HEK293 (cell line): ENCODE data around the gene QSER1.

ENCODE experiments used
- CTCF ChIA-PET: fragments of 350-600 bp; formaldehyde crosslinking; extraction: SDS; loops from one replicate; lab custom pipeline; 2021; ENCODE audit warnings: antibody characterized with exemption; lab: Yijun Ruan, JAX
- POLR2A ChIA-PET: fragments of 300-600 bp; formaldehyde crosslinking; extraction: SDS; loops from one replicate; lab custom pipeline; 2020; ENCODE audit warnings: antibody characterized with exemption, inconsistent platforms; lab: Yijun Ruan, JAX
- H3K27ac ChIP-seq: fragments of 200-500 bp; sonication (Bioruptor generic); 2 replicates; pipeline ENCODE4 v1.5.1; 2014; ENCODE audit warnings: low read depth, low read length, control low read depth, inconsistent platforms; ENCODE audit errors: extremely low read depth
- H3K36me3 ChIP-seq, 2 experiments: fragments of 200-500 bp in 1 of 2; sonication (Bioruptor generic) in 1 of 2; 1 replicate in 1 of 2; 2 replicates in 1 of 2; pipeline ENCODE4 v1.5.1; 2014 to 2017; ENCODE audit warnings: inconsistent platforms in 2 of 2, low read length in 2 of 2; ENCODE audit not compliant: control insufficient read depth in 2 of 2, insufficient read depth in 1 of 2
- H3K4me1 ChIP-seq: fragments of 200-500 bp; sonication (Bioruptor generic); 2 replicates; pipeline ENCODE4 v1.5.1; 2014; ENCODE audit warnings: mild to moderate bottlenecking, low read length, inconsistent platforms; ENCODE audit not compliant: control insufficient read depth, insufficient read depth
- H3K4me3 ChIP-seq: 2 replicates; pipeline ENCODE4 v1.5.1; 2011; ENCODE audit warnings: low read depth, mild to moderate bottlenecking, control low read depth, low read length, moderate library complexity
- H3K9me3 ChIP-seq: fragments of 200-500 bp; sonication (Bioruptor generic); 2 replicates; pipeline ENCODE4 v1.5.1; 2014; ENCODE audit warnings: low read depth, low read length, inconsistent platforms; ENCODE audit not compliant: control insufficient read depth, insufficient read depth
- IKZF3 ChIP-seq: fragments of 450-650 bp; IDR thresholded peaks from 2 replicates; pipeline ENCODE4 v1.5.0; 2018; ENCODE audit warnings: missing biosample characterization, mild to moderate bottlenecking, missing genetic modification characterization, moderate library complexity
- MEIS1 ChIP-seq: sonication (generic); formaldehyde crosslinking; IDR thresholded peaks from 2 replicates; pipeline ENCODE4 v1.8.1; 2022; ENCODE audit warnings: missing genetic modification reagents, mild to moderate bottlenecking, borderline replicate concordance
- ZBTB21 ChIP-seq: fragments of 450-650 bp; formaldehyde crosslinking; IDR thresholded peaks from 2 replicates; pipeline ENCODE4 v1.5.1; 2017; ENCODE audit warnings: missing biosample characterization, missing genetic modification characterization
- ZBTB8A ChIP-seq: fragments of 450-650 bp; formaldehyde crosslinking; IDR thresholded peaks from 2 replicates; pipeline ENCODE4 v1.5.1; 2016; ENCODE audit warnings: missing biosample characterization, missing genetic modification characterization
- ZIC2 ChIP-seq: fragments of 450-650 bp; formaldehyde crosslinking; IDR thresholded peaks from 2 replicates; pipeline ENCODE4 v1.5.1; 2016; ENCODE audit warnings: missing biosample characterization, missing genetic modification characterization
- ZNF133 ChIP-seq: fragments of 450-650 bp; formaldehyde crosslinking; IDR thresholded peaks from 2 replicates; pipeline ENCODE4 v1.5.1; 2016; ENCODE audit warnings: missing biosample characterization, missing genetic modification characterization
- ZNF140 ChIP-seq: fragments of 450-650 bp; formaldehyde crosslinking; IDR thresholded peaks from 2 replicates; pipeline ENCODE4 v1.5.1; 2016; ENCODE audit warnings: missing biosample characterization, missing genetic modification characterization
- ZNF214 ChIP-seq: fragments of 450-650 bp; formaldehyde crosslinking; IDR thresholded peaks from 2 replicates; pipeline ENCODE4 v1.5.1; 2017; ENCODE audit warnings: missing biosample characterization, mild to moderate bottlenecking, missing genetic modification characterization, borderline replicate concordance
- ZNF292 ChIP-seq: fragments of 450-650 bp; formaldehyde crosslinking; IDR thresholded peaks from 2 replicates; pipeline ENCODE4 v1.5.1; 2016; ENCODE audit warnings: low read depth, missing biosample characterization, missing genetic modification characterization, borderline replicate concordance
- ZNF335 ChIP-seq: fragments of 450-650 bp; formaldehyde crosslinking; conservative IDR thresholded peaks from 2 replicates; pipeline ENCODE4 v1.5.1; 2016; ENCODE audit warnings: missing biosample characterization, missing genetic modification characterization
- ZNF423 ChIP-seq: fragments of 450-650 bp; formaldehyde crosslinking; IDR thresholded peaks from 2 replicates; pipeline ENCODE4 v1.5.1; 2016; ENCODE audit warnings: missing biosample characterization, missing genetic modification characterization
- ZNF514 ChIP-seq: fragments of 450-650 bp; formaldehyde crosslinking; IDR thresholded peaks from 2 replicates; pipeline ENCODE4 v1.5.1; 2016; ENCODE audit warnings: missing biosample characterization, missing genetic modification characterization
- ZNF549 ChIP-seq: fragments of 450-650 bp; IDR thresholded peaks from 2 replicates; pipeline ENCODE4 v1.5.1; 2018; ENCODE audit warnings: missing biosample characterization, missing genetic modification characterization, mild to moderate bottlenecking, inconsistent platforms, moderate library complexity
- ZNF610 ChIP-seq: fragments of 450-650 bp; formaldehyde crosslinking; IDR thresholded peaks from 2 replicates; pipeline ENCODE4 v1.5.1; 2016; ENCODE audit warnings: missing biosample characterization, missing genetic modification characterization, borderline replicate concordance
- ZNF658 ChIP-seq: fragments of 450-650 bp; formaldehyde crosslinking; IDR thresholded peaks from 2 replicates; pipeline ENCODE4; 2016; ENCODE audit warnings: missing biosample characterization, missing genetic modification characterization
- ZNF701 ChIP-seq: fragments of 450-650 bp; formaldehyde crosslinking; IDR thresholded peaks from 2 replicates; pipeline ENCODE4 v1.5.1; 2016; ENCODE audit warnings: missing biosample characterization, missing genetic modification characterization
- TF ChIP-seq, protein P1 (sequence below): fragments of 450-650 bp; formaldehyde crosslinking; IDR thresholded peaks from 2 replicates; pipeline ENCODE4 v1.5.1; 2016; ENCODE audit warnings: missing biosample characterization, missing genetic modification characterization
- TF ChIP-seq, protein P2 (sequence below): fragments of 450-650 bp; formaldehyde crosslinking; optimal IDR thresholded peaks from 2 replicates; pipeline ENCODE3; 2016; ENCODE audit warnings: missing biosample characterization, mild to moderate bottlenecking, missing genetic modification characterization
- TF ChIP-seq, protein P3 (sequence below): fragments of 450-650 bp; formaldehyde crosslinking; IDR thresholded peaks from 2 replicates; pipeline ENCODE4 v1.5.1; 2017; ENCODE audit warnings: missing biosample characterization, mild to moderate bottlenecking, missing genetic modification characterization, moderate library complexity
- TF ChIP-seq, protein P4 (sequence below): fragments of 450-650 bp; formaldehyde crosslinking; IDR thresholded peaks from 2 replicates; pipeline ENCODE4 v1.5.1; 2016; ENCODE audit warnings: missing biosample characterization, missing genetic modification characterization
- TF ChIP-seq, protein P5 (sequence below): fragments of 450-650 bp; formaldehyde crosslinking; IDR thresholded peaks from 2 replicates; pipeline ENCODE4 v1.5.1; 2016; ENCODE audit warnings: missing biosample characterization, missing genetic modification characterization
- TF ChIP-seq, protein P6 (sequence below): fragments of 450-650 bp; formaldehyde crosslinking; IDR thresholded peaks from 2 replicates; pipeline ENCODE4 v1.5.1; 2016; ENCODE audit warnings: missing biosample characterization, missing genetic modification characterization

The QSER1 gene

DNA sequence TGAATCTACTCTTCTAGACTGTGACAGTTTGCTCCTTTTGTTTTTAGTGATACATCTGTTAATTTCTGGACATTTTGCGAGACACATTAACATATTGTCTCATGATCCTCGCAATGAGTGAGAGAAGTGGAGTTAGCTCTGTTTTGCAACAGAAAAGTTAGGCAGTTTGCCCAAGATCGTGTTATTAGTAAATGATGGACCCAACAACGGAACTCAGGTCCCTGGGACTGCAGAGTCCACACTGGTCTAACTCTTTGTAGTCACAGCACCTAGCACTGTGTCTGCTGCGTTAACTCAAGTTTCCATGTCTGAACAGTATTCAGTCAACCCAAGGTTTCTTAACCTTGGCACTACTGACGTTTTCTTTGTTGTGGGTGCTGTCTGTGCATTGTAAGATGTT, 126.2 kb downstream of the QSER1 start:
- H3K36me3 ChIP-seq, result no peaks in the 10 kb centered on the region
- no peaks in the 10 kb centered on the region for H3K9me3 ChIP-seq
- POLR2A ChIA-PET, result no interaction called here
- CTCF ChIA-PET, result interaction anchor here (0.7 kb wide), 2 partner anchors 16 to 1570 kb away, joined by 3 read pairs; no protein-coding TSS in a partner anchor
- no peak for TF ChIP-seq ZNF701 (tag by site-specific recombination)
- TF ChIP-seq ZBTB21 (tag by site-specific recombination), result no peak
- TF ChIP-seq, protein P1, sequence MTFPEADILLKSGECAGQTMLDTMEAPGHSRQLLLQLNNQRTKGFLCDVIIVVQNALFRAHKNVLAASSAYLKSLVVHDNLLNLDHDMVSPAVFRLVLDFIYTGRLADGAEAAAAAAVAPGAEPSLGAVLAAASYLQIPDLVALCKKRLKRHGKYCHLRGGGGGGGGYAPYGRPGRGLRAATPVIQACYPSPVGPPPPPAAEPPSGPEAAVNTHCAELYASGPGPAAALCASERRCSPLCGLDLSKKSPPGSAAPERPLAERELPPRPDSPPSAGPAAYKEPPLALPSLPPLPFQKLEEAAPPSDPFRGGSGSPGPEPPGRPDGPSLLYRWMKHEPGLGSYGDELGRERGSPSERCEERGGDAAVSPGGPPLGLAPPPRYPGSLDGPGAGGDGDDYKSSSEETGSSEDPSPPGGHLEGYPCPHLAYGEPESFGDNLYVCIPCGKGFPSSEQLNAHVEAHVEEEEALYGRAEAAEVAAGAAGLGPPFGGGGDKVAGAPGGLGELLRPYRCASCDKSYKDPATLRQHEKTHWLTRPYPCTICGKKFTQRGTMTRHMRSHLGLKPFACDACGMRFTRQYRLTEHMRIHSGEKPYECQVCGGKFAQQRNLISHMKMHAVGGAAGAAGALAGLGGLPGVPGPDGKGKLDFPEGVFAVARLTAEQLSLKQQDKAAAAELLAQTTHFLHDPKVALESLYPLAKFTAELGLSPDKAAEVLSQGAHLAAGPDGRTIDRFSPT (tag by site-specific recombination), result no peak
- no peak for TF ChIP-seq MEIS1 (CRISPR knock-in tag)
- no peak for TF ChIP-seq ZNF335
- TF ChIP-seq ZBTB8A (tag by site-specific recombination), result no peak
- TF ChIP-seq ZNF133 (tag by site-specific recombination), result no peak
- TF ChIP-seq ZNF610 (tag by site-specific recombination), result no peak
- TF ChIP-seq, protein P2, sequence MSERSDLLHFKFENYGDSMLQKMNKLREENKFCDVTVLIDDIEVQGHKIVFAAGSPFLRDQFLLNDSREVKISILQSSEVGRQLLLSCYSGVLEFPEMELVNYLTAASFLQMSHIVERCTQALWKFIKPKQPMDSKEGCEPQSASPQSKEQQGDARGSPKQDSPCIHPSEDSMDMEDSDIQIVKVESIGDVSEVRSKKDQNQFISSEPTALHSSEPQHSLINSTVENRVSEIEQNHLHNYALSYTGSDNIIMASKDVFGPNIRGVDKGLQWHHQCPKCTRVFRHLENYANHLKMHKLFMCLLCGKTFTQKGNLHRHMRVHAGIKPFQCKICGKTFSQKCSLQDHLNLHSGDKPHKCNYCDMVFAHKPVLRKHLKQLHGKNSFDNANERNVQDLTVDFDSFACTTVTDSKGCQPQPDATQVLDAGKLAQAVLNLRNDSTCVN, result no peak
- no peak for TF ChIP-seq ZIC2 (tag by site-specific recombination)
- TF ChIP-seq, protein P3, sequence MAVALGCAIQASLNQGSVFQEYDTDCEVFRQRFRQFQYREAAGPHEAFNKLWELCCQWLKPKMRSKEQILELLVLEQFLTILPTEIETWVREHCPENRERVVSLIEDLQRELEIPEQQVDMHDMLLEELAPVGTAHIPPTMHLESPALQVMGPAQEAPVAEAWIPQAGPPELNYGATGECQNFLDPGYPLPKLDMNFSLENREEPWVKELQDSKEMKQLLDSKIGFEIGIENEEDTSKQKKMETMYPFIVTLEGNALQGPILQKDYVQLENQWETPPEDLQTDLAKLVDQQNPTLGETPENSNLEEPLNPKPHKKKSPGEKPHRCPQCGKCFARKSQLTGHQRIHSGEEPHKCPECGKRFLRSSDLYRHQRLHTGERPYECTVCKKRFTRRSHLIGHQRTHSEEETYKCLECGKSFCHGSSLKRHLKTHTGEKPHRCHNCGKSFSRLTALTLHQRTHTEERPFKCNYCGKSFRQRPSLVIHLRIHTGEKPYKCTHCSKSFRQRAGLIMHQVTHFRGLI (tag by site-specific recombination), result no peak
- TF ChIP-seq, protein P4, sequence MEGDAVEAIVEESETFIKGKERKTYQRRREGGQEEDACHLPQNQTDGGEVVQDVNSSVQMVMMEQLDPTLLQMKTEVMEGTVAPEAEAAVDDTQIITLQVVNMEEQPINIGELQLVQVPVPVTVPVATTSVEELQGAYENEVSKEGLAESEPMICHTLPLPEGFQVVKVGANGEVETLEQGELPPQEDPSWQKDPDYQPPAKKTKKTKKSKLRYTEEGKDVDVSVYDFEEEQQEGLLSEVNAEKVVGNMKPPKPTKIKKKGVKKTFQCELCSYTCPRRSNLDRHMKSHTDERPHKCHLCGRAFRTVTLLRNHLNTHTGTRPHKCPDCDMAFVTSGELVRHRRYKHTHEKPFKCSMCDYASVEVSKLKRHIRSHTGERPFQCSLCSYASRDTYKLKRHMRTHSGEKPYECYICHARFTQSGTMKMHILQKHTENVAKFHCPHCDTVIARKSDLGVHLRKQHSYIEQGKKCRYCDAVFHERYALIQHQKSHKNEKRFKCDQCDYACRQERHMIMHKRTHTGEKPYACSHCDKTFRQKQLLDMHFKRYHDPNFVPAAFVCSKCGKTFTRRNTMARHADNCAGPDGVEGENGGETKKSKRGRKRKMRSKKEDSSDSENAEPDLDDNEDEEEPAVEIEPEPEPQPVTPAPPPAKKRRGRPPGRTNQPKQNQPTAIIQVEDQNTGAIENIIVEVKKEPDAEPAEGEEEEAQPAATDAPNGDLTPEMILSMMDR (tag by site-specific recombination), result no peak
- TF ChIP-seq ZNF423 (tag by site-specific recombination), result no peak
- TF ChIP-seq, protein P5, sequence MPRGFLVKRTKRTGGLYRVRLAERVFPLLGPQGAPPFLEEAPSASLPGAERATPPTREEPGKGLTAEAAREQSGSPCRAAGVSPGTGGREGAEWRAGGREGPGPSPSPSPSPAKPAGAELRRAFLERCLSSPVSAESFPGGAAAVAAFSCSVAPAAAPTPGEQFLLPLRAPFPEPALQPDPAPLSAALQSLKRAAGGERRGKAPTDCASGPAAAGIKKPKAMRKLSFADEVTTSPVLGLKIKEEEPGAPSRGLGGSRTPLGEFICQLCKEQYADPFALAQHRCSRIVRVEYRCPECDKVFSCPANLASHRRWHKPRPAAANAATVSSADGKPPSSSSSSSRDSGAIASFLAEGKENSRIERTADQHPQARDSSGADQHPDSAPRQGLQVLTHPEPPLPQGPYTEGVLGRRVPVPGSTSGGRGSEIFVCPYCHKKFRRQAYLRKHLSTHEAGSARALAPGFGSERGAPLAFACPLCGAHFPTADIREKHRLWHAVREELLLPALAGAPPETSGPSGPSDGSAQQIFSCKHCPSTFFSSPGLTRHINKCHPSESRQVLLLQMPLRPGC (tag by site-specific recombination), result no peak
- TF ChIP-seq ZNF292, result no peak
- no peaks in the 10 kb centered on the region for H3K4me1 ChIP-seq
- no peak overlapping the region for H3K27ac ChIP-seq
- H3K4me3 ChIP-seq, result no peak overlapping the region

DNA sequence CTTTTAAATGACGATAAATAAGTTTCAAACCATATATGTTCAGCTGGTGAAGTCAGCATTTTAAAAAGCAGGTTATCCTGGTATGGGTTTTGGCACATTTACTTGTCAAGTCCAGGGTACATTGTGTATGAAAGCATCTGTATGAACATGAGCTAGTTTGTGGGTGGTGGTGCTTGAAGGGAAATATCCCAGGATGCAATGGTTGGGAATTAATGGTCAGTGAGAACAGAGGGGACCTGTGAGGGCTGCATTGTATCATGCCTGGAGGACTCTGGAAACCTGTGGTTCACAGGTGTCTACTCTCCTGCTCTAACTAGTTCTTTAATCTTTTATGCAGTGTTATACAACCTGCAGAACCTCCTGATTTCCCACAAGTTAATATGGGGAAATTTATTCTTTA, 128.9 kb downstream of the QSER1 start:
- Histone ChIP-seq H3K4me1 (no peaks in the 10 kb centered on the region), H3K27ac (no peak overlapping the region), H3K4me3 (no peak overlapping the region), H3K36me3 (peaks cover 0 to 4% of the 10 kb centered on the region in 2 experiments; a peak in 1 of 3 replicates), H3K9me3 (no peaks in the 10 kb centered on the region)
- CTCF ChIA-PET, result interaction anchor here (1.1 kb wide), 1 partner anchor 12 kb away, joined by 3 read pairs; no protein-coding TSS in a partner anchor
- POLR2A ChIA-PET, result no interaction called here
- TF ChIP-seq ZNF514 (no peak), IKZF3 (tag by site-specific recombination) (no peak), ZNF140 (tag by site-specific recombination) (no peak), ZNF214 (tag by site-specific recombination) (no peak), ZNF658 (no peak), ZNF549 (tag by site-specific recombination) (no peak)
- TF ChIP-seq, protein P6, sequence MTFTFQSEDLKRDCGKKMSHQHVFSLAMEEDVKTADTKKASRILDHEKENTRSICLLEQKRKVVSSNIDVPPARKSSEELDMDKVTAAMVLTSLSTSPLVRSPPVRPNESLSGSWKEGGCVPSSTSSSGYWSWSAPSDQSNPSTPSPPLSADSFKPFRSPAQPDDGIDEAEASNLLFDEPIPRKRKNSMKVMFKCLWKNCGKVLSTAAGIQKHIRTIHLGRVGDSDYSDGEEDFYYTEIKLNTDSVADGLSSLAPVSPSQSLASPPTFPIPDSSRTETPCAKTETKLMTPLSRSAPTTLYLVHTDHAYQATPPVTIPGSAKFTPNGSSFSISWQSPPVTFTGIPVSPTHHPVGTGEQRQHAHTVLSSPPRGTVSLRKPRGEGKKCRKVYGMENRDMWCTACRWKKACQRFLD (tag by site-specific recombination), result no peak
- TF ChIP-seq, protein P3 (tag by site-specific recombination), result no peak
